SKM-1 (cell line): ENCODE results near the gene DHX57.
A peak's percentile ranks its signal among the peaks of the same experiment; 100 is the strongest.
"Not testable (repeated sequence)": the region's sequence is repeated elsewhere in the genome, so short reads cannot be mapped to it uniquely, and the experiment has no call there.

Experiments
- DNase-seq: peaks from one replicate; lab custom pipeline; 2025; ENCODE audit not compliant: unreplicated experiment; lab: John Stamatoyannopoulos, UW

The DHX57 gene

GRCh38 chr2:38806015-38806732, 69.6 kb downstream of the DHX57 start:
- DNase-seq, result no peak

- no peak for DNase-seq
These were observed 77.8 kb downstream of the DHX57 start for GRCh38 chr2:38797953-38798352.

- DNase-seq, result no peak
These were observed 78.5 kb downstream of the DHX57 start for GRCh38 chr2:38797250-38797676.

- DNase-seq, result not testable (repeated sequence)
These were observed 80.7 kb downstream of the DHX57 start for GRCh38 chr2:38795016-38795415.

GRCh38 chr2:38794235-38794946, 81.3 kb downstream of the DHX57 start:
- no peak for DNase-seq

- no peak for DNase-seq
These were observed 82.2 kb downstream of the DHX57 start for GRCh38 chr2:38793511-38793910.

GRCh38 chr2:38792751-38793150, 83.0 kb downstream of the DHX57 start:
- DNase-seq, result no peak

GRCh38 chr2:38792321-38792720, 83.4 kb downstream of the DHX57 start:
- not testable (repeated sequence) for DNase-seq

- peak; percentile 28 for DNase-seq
These were observed 84.0 kb downstream of the DHX57 start for GRCh38 chr2:38791744-38792143.

GRCh38 chr2:38789691-38790090, 86.0 kb downstream of the DHX57 start:
- no peak for DNase-seq

- no peak for DNase-seq
These were observed 87.4 kb downstream of the DHX57 start for GRCh38 chr2:38788306-38788705.

- no peak for DNase-seq
These were observed 92.1 kb downstream of the DHX57 start for GRCh38 chr2:38783586-38783985.

- no peak for DNase-seq
These were observed 97.0 kb downstream of the DHX57 start for GRCh38 chr2:38778687-38779082.

- no peak for DNase-seq
These were observed 99.2 kb downstream of the DHX57 start for GRCh38 chr2:38776531-38776930.

GRCh38 chr2:38775921-38776225, 99.9 kb downstream of the DHX57 start:
- DNase-seq, result no peak

- DNase-seq, result no peak
These were observed 100.4 kb downstream of the DHX57 start for GRCh38 chr2:38775097-38775920.

GRCh38 chr2:38771632-38772031, 104.1 kb downstream of the DHX57 start:
- no peak for DNase-seq

- no peak for DNase-seq
These were observed 110.2 kb downstream of the DHX57 start for GRCh38 chr2:38765551-38765950.

- DNase-seq, result no peak
These were observed 110.6 kb downstream of the DHX57 start for GRCh38 chr2:38765149-38765548.

- DNase-seq, result no peak
These were observed 112.0 kb downstream of the DHX57 start for GRCh38 chr2:38763728-38764127.

GRCh38 chr2:38763228-38763627, 112.5 kb downstream of the DHX57 start:
- no peak for DNase-seq

GRCh38 chr2:38755891-38756290, 119.8 kb downstream of the DHX57 start:
- DNase-seq, result not testable (repeated sequence)
